ENCODE results near the gene THEM4. TPM values are rescaled to one million over a fixed set of nuclear protein-coding genes. Genes with fewer than 3 reads are reported as not detected.
A peak's percentile ranks its signal among the peaks of the same experiment; 100 is the strongest.

The THEM4 gene
- 28.2 TPM for total RNA-seq

GRCh38 chr1:151909167-151910149 lies at the start of gene THEM4:
TSS of gene THEM4 (minus strand) at chr1:151909511. CDS start at chr1:151909458, 53 bp downstream.
- DNase-seq (ENCODE audit: low spot score), result peak; percentile 98

- DNase-seq (ENCODE audit: low spot score), result no peak
Observed at GRCh38 chr1:151958959-151959358, 49.6 kb upstream of the THEM4 start.

- no peak for DNase-seq (ENCODE audit: low spot score)
Observed at GRCh38 chr1:151956957-151957497, 47.7 kb upstream of the THEM4 start.

- DNase-seq (ENCODE audit: low spot score), result no peak
Observed at GRCh38 chr1:151953409-151954094, 44.2 kb upstream of the THEM4 start.

- DNase-seq (ENCODE audit: low spot score), result no peak
Observed at GRCh38 chr1:151952811-151953210, 43.5 kb upstream of the THEM4 start.

- no peak for DNase-seq (ENCODE audit: low spot score)
Observed at GRCh38 chr1:151949371-151950193, 40.3 kb upstream of the THEM4 start.

GRCh38 chr1:151948506-151948905 lies 39.2 kb upstream of the THEM4 start:
- no peak for DNase-seq (ENCODE audit: low spot score)

- DNase-seq (ENCODE audit: low spot score), result no peak
Observed at GRCh38 chr1:151947140-151947539, 37.8 kb upstream of the THEM4 start.

GRCh38 chr1:151945725-151946722 lies 36.7 kb upstream of the THEM4 start:
- DNase-seq (ENCODE audit: low spot score), result peak; percentile 86

- DNase-seq (ENCODE audit: low spot score), result no peak
Observed at GRCh38 chr1:151944857-151945575, 35.7 kb upstream of the THEM4 start.

- DNase-seq (ENCODE audit: low spot score), result no peak
Observed at GRCh38 chr1:151944126-151944856, 35.0 kb upstream of the THEM4 start.

GRCh38 chr1:151943591-151943990 lies 34.3 kb upstream of the THEM4 start:
- DNase-seq (ENCODE audit: low spot score), result no peak

- no peak for DNase-seq (ENCODE audit: low spot score)
Observed at GRCh38 chr1:151942882-151943281, 33.6 kb upstream of the THEM4 start.

- DNase-seq (ENCODE audit: low spot score), result no peak
Observed at GRCh38 chr1:151940541-151940940, 31.2 kb upstream of the THEM4 start.

- DNase-seq (ENCODE audit: low spot score), result no peak
Observed at GRCh38 chr1:151939779-151940178, 30.5 kb upstream of the THEM4 start.

GRCh38 chr1:151939141-151939540 lies 29.8 kb upstream of the THEM4 start:
- DNase-seq (ENCODE audit: low spot score), result no peak

- DNase-seq (ENCODE audit: low spot score), result no peak
Observed at GRCh38 chr1:151936653-151937052, 27.3 kb upstream of the THEM4 start.

GRCh38 chr1:151935894-151936602 lies 26.7 kb upstream of the THEM4 start:
- DNase-seq (ENCODE audit: low spot score), result no peak

All from ureter (tissue), 1 donor.